Measurements from ENCODE around the gene VAMP5.

DNA sequence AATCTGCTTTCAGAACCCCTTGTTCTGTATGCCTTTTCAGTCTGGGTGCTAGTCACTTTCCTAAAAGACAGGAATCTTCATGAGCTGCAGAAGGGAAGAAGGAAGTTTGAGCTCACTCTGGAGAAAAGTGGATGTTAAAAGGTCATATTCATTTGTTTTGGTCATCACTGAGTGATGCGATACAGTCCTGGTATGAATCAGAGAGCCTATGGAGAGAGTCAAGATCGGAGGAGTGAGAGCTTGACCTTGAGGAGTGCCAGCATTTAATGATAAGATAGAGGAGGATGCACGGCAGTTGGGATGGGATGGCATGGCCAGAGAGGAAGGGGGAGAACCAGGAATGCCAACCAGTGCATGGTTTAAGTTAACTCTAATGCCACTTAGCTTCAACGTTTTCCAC lies 51.4 kb downstream of the VAMP5 start:
- TF ChIP-seq, protein P1, sequence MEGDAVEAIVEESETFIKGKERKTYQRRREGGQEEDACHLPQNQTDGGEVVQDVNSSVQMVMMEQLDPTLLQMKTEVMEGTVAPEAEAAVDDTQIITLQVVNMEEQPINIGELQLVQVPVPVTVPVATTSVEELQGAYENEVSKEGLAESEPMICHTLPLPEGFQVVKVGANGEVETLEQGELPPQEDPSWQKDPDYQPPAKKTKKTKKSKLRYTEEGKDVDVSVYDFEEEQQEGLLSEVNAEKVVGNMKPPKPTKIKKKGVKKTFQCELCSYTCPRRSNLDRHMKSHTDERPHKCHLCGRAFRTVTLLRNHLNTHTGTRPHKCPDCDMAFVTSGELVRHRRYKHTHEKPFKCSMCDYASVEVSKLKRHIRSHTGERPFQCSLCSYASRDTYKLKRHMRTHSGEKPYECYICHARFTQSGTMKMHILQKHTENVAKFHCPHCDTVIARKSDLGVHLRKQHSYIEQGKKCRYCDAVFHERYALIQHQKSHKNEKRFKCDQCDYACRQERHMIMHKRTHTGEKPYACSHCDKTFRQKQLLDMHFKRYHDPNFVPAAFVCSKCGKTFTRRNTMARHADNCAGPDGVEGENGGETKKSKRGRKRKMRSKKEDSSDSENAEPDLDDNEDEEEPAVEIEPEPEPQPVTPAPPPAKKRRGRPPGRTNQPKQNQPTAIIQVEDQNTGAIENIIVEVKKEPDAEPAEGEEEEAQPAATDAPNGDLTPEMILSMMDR (IDR thresholded peaks at IDR 0.05): no peak
- no peak for TF ChIP-seq POLR2A (IDR thresholded peaks at IDR 0.05)
